ENCODE measurements around the gene DGKA. TPM values are rescaled to one million over a fixed set of nuclear protein-coding genes. Genes with fewer than 3 reads are reported as not detected.
"Not testable (repeated sequence)": the region's sequence is repeated elsewhere in the genome, so short reads cannot be mapped to it uniquely, and the experiment has no call there.

DGKA gene
- total RNA-seq, 2 donors from 2014 or later = 74.9 to 161 TPM

GRCh38 chr12:55983232-55983842, 52.4 kb downstream of the DGKA start:
- no peak overlapping the region for H3K4me3 ChIP-seq
- H3K9me3 ChIP-seq = no peaks in the 10 kb centered on the region
- no peak overlapping the region for H3K27ac ChIP-seq
- H3K4me1 ChIP-seq (replicated peaks) = no peaks in the 10 kb centered on the region
- WGBS = 84% methylated on average over 4 of the region's 4 CpGs
- intact Hi-C loops (cut with DNase I) = no loop called here
- DNase-seq (ENCODE audit: low spot score) = no peak
- H3K27me3 ChIP-seq (replicated peaks; ENCODE audit: insufficient read depth) = no peaks in the 10 kb centered on the region
- TF ChIP-seq CTCF (IDR thresholded peaks at IDR 0.05) (no peak), POLR2A (IDR thresholded peaks at IDR 0.05) (no peak), POLR2AphosphoS5 (IDR thresholded peaks at IDR 0.05) (no peak)
- H3K36me3 ChIP-seq = no peaks in the 10 kb centered on the region

- H3K9me3 ChIP-seq = no peaks in the 10 kb centered on the region
- no peak for DNase-seq (ENCODE audit: low spot score)
- intact Hi-C loops (cut with DNase I) = no loop called here
- H3K4me1 ChIP-seq (replicated peaks) = no peaks in the 10 kb centered on the region
- H3K36me3 ChIP-seq = peaks cover 0 to 6% of the 10 kb centered on the region in 2 donors
- H3K27ac ChIP-seq = no peak overlapping the region
- 68% methylated on average over 2 of the region's 2 CpGs for WGBS
- no peak overlapping the region for H3K4me3 ChIP-seq
- no peak for TF ChIP-seq POLR2AphosphoS5 (IDR thresholded peaks at IDR 0.05)
- no peaks in the 10 kb centered on the region for H3K27me3 ChIP-seq (replicated peaks; ENCODE audit: insufficient read depth)
Observed at GRCh38 chr12:55984861-55985260, 53.9 kb downstream of the DGKA start.

GRCh38 chr12:55985341-55985740, 54.4 kb downstream of the DGKA start:
- H3K27me3 ChIP-seq (replicated peaks; ENCODE audit: insufficient read depth) = no peaks in the 10 kb centered on the region
- intact Hi-C loops (cut with DNase I) = no loop called here
- TF ChIP-seq POLR2A (IDR thresholded peaks at IDR 0.05) (no peak), CTCF (IDR thresholded peaks at IDR 0.05) (no peak), POLR2AphosphoS5 (IDR thresholded peaks at IDR 0.05) (no peak)
- H3K9me3 ChIP-seq = no peaks in the 10 kb centered on the region
- whole genome bisulfite sequencing = 92% methylated on average over 4 of the region's 4 CpGs
- peaks cover 0 to 11% of the 10 kb centered on the region in 2 donors for H3K36me3 ChIP-seq
- H3K4me3 ChIP-seq = no peak overlapping the region
- no peaks in the 10 kb centered on the region for H3K4me1 ChIP-seq (replicated peaks)
- no peak for DNase-seq (ENCODE audit: low spot score)
- H3K27ac ChIP-seq = no peak overlapping the region

- DNase-seq (ENCODE audit: low spot score); H3K9me3 ChIP-seq; H3K4me1 ChIP-seq (replicated peaks); H3K27ac ChIP-seq; H3K4me3 ChIP-seq; H3K27me3 ChIP-seq (replicated peaks; ENCODE audit: insufficient read depth); intact Hi-C loops (cut with DNase I): not testable (repeated sequence)
- H3K36me3 ChIP-seq = peaks cover 0 to 18% of the 10 kb centered on the region in 2 donors
- WGBS = 94% methylated on average over 7 of the region's 7 CpGs
Observed at GRCh38 chr12:55985976-55986375, 55.0 kb downstream of the DGKA start.

- Histone ChIP-seq H3K4me3 (no peak overlapping the region), H3K27ac (no peak overlapping the region), H3K9me3 (no peaks in the 10 kb centered on the region), H3K4me1 (replicated peaks) (no peaks in the 10 kb centered on the region), H3K27me3 (replicated peaks; ENCODE audit: insufficient read depth) (no peaks in the 10 kb centered on the region), H3K36me3 (peaks cover 5 to 46% of the 10 kb centered on the region in 2 donors)
- 77% methylated on average over 3 of the region's 3 CpGs for WGBS
- no peak for TF ChIP-seq POLR2AphosphoS5 (IDR thresholded peaks at IDR 0.05)
- intact Hi-C loops (cut with DNase I) = loop anchor here (5.0 to 10.0 kb wide), 2 partner anchors 41 to 114 kb away; partner anchors contain the start of gene PA2G4
- DNase-seq (ENCODE audit: low spot score) = no peak
Observed at GRCh38 chr12:55991110-55991509, 60.1 kb downstream of the DGKA start.

- Histone ChIP-seq H3K9me3 (no peaks in the 10 kb centered on the region), H3K36me3 (peaks cover 5 to 46% of the 10 kb centered on the region in 2 donors), H3K27ac (no peak overlapping the region), H3K4me3 (no peak overlapping the region), H3K27me3 (replicated peaks; ENCODE audit: insufficient read depth) (no peaks in the 10 kb centered on the region), H3K4me1 (replicated peaks) (peaks cover 6% of the 10 kb centered on the region)
- no peak for DNase-seq (ENCODE audit: low spot score)
- TF ChIP-seq CTCF (IDR thresholded peaks at IDR 0.05) = no peak
- TF ChIP-seq POLR2A (IDR thresholded peaks at IDR 0.05) = no peak
- no peak for TF ChIP-seq POLR2AphosphoS5 (IDR thresholded peaks at IDR 0.05)
- 65% methylated on average over 4 of the region's 4 CpGs for WGBS
- intact Hi-C loops (cut with DNase I) = loop anchor here (5.0 to 10.0 kb wide), 2 partner anchors 39 to 111 kb away; partner anchors contain the start of gene PA2G4
Observed at GRCh38 chr12:55993230-55993853, 62.4 kb downstream of the DGKA start.

Data from prostate gland (tissue), 2 donors.